GM23248 (cell line): ENCODE data around the gene HIVEP3.

Experiments used
- EZH2 ChIP-seq: fragments of 200-600 bp; sonication (generic); IDR thresholded peaks from 2 replicates; pipeline ENCODE4 v1.6.1; 2018; ENCODE audit warnings: antibody characterized with exemption, mild to moderate bottlenecking; ENCODE audit not compliant: insufficient read depth, poor library complexity, severe bottlenecking
- EZH2phosphoT487 ChIP-seq: fragments of 200-600 bp; sonication (generic); IDR thresholded peaks from 2 replicates; pipeline ENCODE4 v1.6.1; 2018; ENCODE audit warnings: antibody characterized with exemption, moderate library complexity, mild to moderate bottlenecking, low read depth; ENCODE audit not compliant: insufficient read depth

DNA sequence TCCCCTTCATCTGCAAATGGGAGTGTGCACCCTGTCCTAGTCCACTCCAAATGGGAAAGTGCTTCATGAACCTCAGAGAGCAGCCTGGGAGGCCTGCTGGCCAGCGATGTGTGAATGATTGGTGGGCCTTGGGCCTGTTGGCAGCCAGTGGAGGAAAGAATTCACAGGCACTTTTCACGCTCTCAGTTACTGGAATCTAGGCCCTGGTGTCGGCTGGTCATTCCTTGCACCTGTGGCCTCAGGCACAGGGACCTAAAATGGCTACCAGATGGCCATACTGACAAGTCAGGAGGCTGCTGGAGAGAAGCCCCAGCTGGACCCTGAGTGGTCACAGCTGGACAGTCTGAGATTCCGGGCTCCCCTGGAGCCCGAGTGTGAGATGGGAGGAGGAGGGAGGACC is 415.8 kb downstream of the HIVEP3 start:
- no peak for TF ChIP-seq EZH2
- TF ChIP-seq EZH2phosphoT487: no peak
